ENCODE measurements around the gene MORN1.
A peak's percentile ranks its signal among the peaks of the same experiment; 100 is the strongest.

Gene MORN1

GRCh38 chr1:2404890-2405511 lies 13.6 kb upstream of the MORN1 start:
- peak; percentile 45 for DNase-seq (ENCODE audit: low read depth)

- no peak for DNase-seq (ENCODE audit: low read depth)
Measured at GRCh38 chr1:2404142-2404889, 13.0 kb upstream of the MORN1 start.

- no peak for DNase-seq (ENCODE audit: low read depth)
Measured at GRCh38 chr1:2403273-2403672, 11.9 kb upstream of the MORN1 start.

GRCh38 chr1:2402420-2402819 lies 11.1 kb upstream of the MORN1 start:
- no peak for DNase-seq (ENCODE audit: low read depth)

GRCh38 chr1:2400950-2401649 lies 9.7 kb upstream of the MORN1 start:
- no peak for DNase-seq (ENCODE audit: low read depth)

GRCh38 chr1:2400576-2400909 lies 9.2 kb upstream of the MORN1 start:
- DNase-seq (ENCODE audit: low read depth) = no peak

- no peak for DNase-seq (ENCODE audit: low read depth)
Measured at GRCh38 chr1:2399890-2400575, 8.7 kb upstream of the MORN1 start.

GRCh38 chr1:2398871-2399270 lies 7.5 kb upstream of the MORN1 start:
- DNase-seq (ENCODE audit: low read depth) = no peak

- DNase-seq (ENCODE audit: low read depth) = no peak
Measured at GRCh38 chr1:2397007-2397679, 5.8 kb upstream of the MORN1 start.

- DNase-seq (ENCODE audit: low read depth) = no peak
Measured at GRCh38 chr1:2396476-2396875, 5.1 kb upstream of the MORN1 start.

- DNase-seq (ENCODE audit: low read depth) = no peak
Measured at GRCh38 chr1:2396059-2396458, 4.7 kb upstream of the MORN1 start.

- no peak for DNase-seq (ENCODE audit: low read depth)
Measured at GRCh38 chr1:2395245-2395644, 3.9 kb upstream of the MORN1 start.

GRCh38 chr1:2394761-2395160 lies 3.4 kb upstream of the MORN1 start:
- no peak for DNase-seq (ENCODE audit: low read depth)

- no peak for DNase-seq (ENCODE audit: low read depth)
Measured at GRCh38 chr1:2394220-2394619, 2.9 kb upstream of the MORN1 start.

- no peak for DNase-seq (ENCODE audit: low read depth)
Measured at GRCh38 chr1:2393471-2393877, 2.1 kb upstream of the MORN1 start.

- no peak for DNase-seq (ENCODE audit: low read depth)
Measured at GRCh38 chr1:2392686-2393085, 1.3 kb upstream of the MORN1 start.

GRCh38 chr1:2391931-2392509 lies 666 bp upstream of the MORN1 start:
- peak; percentile 14 for DNase-seq (ENCODE audit: low read depth)

GRCh38 chr1:2389644-2390043 lies 1.7 kb downstream of the MORN1 start:
- DNase-seq (ENCODE audit: low read depth) = no peak

- DNase-seq (ENCODE audit: low read depth) = no peak
Measured at GRCh38 chr1:2388004-2388913, 3.1 kb downstream of the MORN1 start.
